OCI-LY7 (cell line): Measurements from ENCODE around the gene ADISSP. TPM values are rescaled to one million over a fixed set of nuclear protein-coding genes. Genes with fewer than 3 reads are reported as not detected.

Source experiments
- BruUV-seq: library from RNA; stranded (reverse); fragments of 400-500 nt; replicated peaks from 2 replicates; lab custom pipeline; 2021; lab: Mats Ljungman, UMichigan
- CTCF ChIA-PET: fragments of 300-600 bp; sonication (Branson Sonifier 250); formaldehyde crosslinking; loops from one replicate; lab custom pipeline; 2022; ENCODE audit warnings: antibody characterized with exemption; ENCODE audit not compliant: unreplicated experiment; lab: Charles Lee
- POLR2A ChIA-PET: fragments of 300-600 bp; sonication (Branson Sonifier 250); formaldehyde crosslinking; loops from one replicate; lab custom pipeline; 2022; ENCODE audit warnings: antibody characterized with exemption; lab: Charles Lee
- DNase-seq: peaks from one replicate; pipeline ENCODE4 v3.0.0-alpha.2; 2015; ENCODE audit warnings: low spot score
- H2AFZ ChIP-seq: fragments of 200-600 bp; sonication (generic), shearing (Covaris generic); 2 replicates; pipeline ENCODE4 v1.6.1; 2014; ENCODE audit warnings: mild to moderate bottlenecking, antibody characterized with exemption, low read length, moderate library complexity
- H3K27ac ChIP-seq: fragments of 200-600 bp; sonication (generic); 2 replicates; pipeline ENCODE4 v1.5.1; 2014; ENCODE audit warnings: mixed run types, low read depth, mild to moderate bottlenecking, moderate library complexity, low read length, inconsistent platforms; ENCODE audit not compliant: poor library complexity, severe bottlenecking
- H3K36me3 ChIP-seq: fragments of 200-600 bp; sonication (generic); 2 replicates; pipeline ENCODE4 v1.6.1; 2014; ENCODE audit warnings: mild to moderate bottlenecking, antibody characterized with exemption, low read length, moderate library complexity, mixed read lengths; ENCODE audit not compliant: insufficient read depth
- H3K4me1 ChIP-seq: fragments of 200-600 bp; sonication (generic); 2 replicates; pipeline ENCODE4 v1.5.1; 2014; ENCODE audit warnings: mild to moderate bottlenecking, low read length; ENCODE audit not compliant: insufficient read depth, poor library complexity, severe bottlenecking
- H3K4me2 ChIP-seq: fragments of 200-600 bp; sonication (generic); 2 replicates; pipeline ENCODE4 v1.6.1; 2014; ENCODE audit warnings: mild to moderate bottlenecking, low read length
- H3K4me3 ChIP-seq: fragments of 200-600 bp; sonication (generic); 2 replicates; pipeline ENCODE4 v1.5.1; 2014; ENCODE audit warnings: mild to moderate bottlenecking, low read depth, low read length; ENCODE audit not compliant: poor library complexity, severe bottlenecking
- H3K79me2 ChIP-seq: fragments of 200-600 bp; sonication (generic); 2 replicates; pipeline ENCODE4 v1.6.1; 2016; ENCODE audit warnings: low read depth, mild to moderate bottlenecking, low read length, moderate library complexity, mixed read lengths; ENCODE audit not compliant: insufficient read depth
- H3K9me2 ChIP-seq: fragments of 200-600 bp; sonication (generic); 2 replicates; pipeline ENCODE4 v1.6.1; 2016; ENCODE audit warnings: mild to moderate bottlenecking, low read length, mixed read lengths; ENCODE audit not compliant: insufficient read depth
- H3K9me3 ChIP-seq: fragments of 200-600 bp; sonication (generic); 2 replicates; pipeline ENCODE4 v1.6.1; 2014; ENCODE audit warnings: mild to moderate bottlenecking, mixed run types, low read length, mixed read lengths
- H4K20me1 ChIP-seq: fragments of 200-600 bp; sonication (generic); 2 replicates; pipeline ENCODE4 v1.6.1; 2014; ENCODE audit warnings: mild to moderate bottlenecking, antibody characterized with exemption, low read length, moderate library complexity, mixed read lengths; ENCODE audit not compliant: insufficient read depth
- EZH2phosphoT487 ChIP-seq: fragments of 200-600 bp; sonication (generic); IDR thresholded peaks from 2 replicates; pipeline ENCODE4 v1.6.1; 2018; ENCODE audit warnings: low read depth, borderline replicate concordance, mild to moderate bottlenecking, mixed run types, antibody characterized with exemption, low read length, moderate library complexity, mixed read lengths
- intact Hi-C: fragments of 100-400 bp; cut with micrococcal nuclease; formaldehyde crosslinking; loops from one replicate; pipeline ENCODE4 v1.10.0; 2022; ENCODE audit not compliant: unreplicated experiment
- total RNA-seq, 2 experiments: library from RNA; depleted of rRNA in 1 of 2; stranded (reverse); fragments of >200 nt in 1 of 2; shearing (Covaris generic) in 1 of 2; gene quantifications; 2 replicates each; pipeline ENCODE4 v1.2.3, GENCODE V29; 2014 to 2022
- TF ChIP-seq, protein P1 (sequence below): fragments of 200-600 bp; sonication (generic); conservative IDR thresholded peaks from 2 replicates; pipeline ENCODE4 v1.5.1; 2014; ENCODE audit warnings: mild to moderate bottlenecking, antibody characterized with exemption, low read length, moderate library complexity, mixed read lengths

ADISSP gene
- total RNA-seq, 2 experiments from 2014 or later = 64.4 to 66.7 TPM

DNA sequence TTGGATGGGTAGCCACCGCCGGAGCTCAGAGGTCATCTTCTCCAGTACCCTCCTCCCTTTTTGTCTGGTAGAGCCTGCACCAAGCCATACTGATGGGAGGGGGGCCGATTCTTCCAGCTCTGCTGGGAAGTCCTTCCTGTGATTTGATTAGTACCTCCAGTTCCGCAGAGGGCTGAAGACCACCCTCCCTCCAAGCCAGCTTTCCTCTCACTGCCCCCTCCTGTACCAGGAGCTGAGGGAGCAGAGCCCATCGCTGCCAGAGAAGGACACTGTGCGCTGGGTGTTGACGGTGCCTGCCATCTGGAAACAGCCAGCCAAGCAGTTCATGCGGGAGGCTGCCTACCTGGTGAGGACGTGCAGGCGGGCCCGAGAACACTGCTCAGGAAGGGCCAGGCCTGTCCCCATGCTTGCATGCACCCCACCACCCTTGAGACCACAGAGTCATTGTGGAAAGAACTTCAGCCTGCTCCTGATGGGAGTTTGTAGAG, 21.8 kb downstream of the ADISSP start:
- no peak overlapping the region for H3K27ac ChIP-seq
- peak overlapping the region; percentile 47; the same call in 1 of the 2 replicates for H3K4me2 ChIP-seq
- no peaks in the 10 kb centered on the region; the same call in 1 of the 2 replicates for H3K36me3 ChIP-seq
- no peaks in the 10 kb centered on the region for H3K79me2 ChIP-seq
- H3K9me3 ChIP-seq = no peaks in the 10 kb centered on the region
- CTCF ChIA-PET = interaction anchor here (0.6 to 1.0 kb wide), 2 partner anchors 8 to 19 kb away, joined by 3 to 11 read pairs; no protein-coding TSS in a partner anchor
- no peaks in the 10 kb centered on the region for H3K4me1 ChIP-seq
- H4K20me1 ChIP-seq = no peaks in the 10 kb centered on the region
- no peak overlapping the region for H3K4me3 ChIP-seq
- no peaks in the 10 kb centered on the region for H3K9me2 ChIP-seq
- H2AFZ ChIP-seq = no peak overlapping the region
- POLR2A ChIA-PET = interaction anchor here (1.1 kb wide), 1 partner anchor 12 kb away, joined by 3 read pairs; no protein-coding TSS in a partner anchor
- intact Hi-C loops = no loop called here
- DNase-seq = no peak
- no TSS peak for BruUV-seq
- TF ChIP-seq EZH2phosphoT487 = no peak
- TF ChIP-seq, protein P1, sequence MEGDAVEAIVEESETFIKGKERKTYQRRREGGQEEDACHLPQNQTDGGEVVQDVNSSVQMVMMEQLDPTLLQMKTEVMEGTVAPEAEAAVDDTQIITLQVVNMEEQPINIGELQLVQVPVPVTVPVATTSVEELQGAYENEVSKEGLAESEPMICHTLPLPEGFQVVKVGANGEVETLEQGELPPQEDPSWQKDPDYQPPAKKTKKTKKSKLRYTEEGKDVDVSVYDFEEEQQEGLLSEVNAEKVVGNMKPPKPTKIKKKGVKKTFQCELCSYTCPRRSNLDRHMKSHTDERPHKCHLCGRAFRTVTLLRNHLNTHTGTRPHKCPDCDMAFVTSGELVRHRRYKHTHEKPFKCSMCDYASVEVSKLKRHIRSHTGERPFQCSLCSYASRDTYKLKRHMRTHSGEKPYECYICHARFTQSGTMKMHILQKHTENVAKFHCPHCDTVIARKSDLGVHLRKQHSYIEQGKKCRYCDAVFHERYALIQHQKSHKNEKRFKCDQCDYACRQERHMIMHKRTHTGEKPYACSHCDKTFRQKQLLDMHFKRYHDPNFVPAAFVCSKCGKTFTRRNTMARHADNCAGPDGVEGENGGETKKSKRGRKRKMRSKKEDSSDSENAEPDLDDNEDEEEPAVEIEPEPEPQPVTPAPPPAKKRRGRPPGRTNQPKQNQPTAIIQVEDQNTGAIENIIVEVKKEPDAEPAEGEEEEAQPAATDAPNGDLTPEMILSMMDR = no peak

DNA sequence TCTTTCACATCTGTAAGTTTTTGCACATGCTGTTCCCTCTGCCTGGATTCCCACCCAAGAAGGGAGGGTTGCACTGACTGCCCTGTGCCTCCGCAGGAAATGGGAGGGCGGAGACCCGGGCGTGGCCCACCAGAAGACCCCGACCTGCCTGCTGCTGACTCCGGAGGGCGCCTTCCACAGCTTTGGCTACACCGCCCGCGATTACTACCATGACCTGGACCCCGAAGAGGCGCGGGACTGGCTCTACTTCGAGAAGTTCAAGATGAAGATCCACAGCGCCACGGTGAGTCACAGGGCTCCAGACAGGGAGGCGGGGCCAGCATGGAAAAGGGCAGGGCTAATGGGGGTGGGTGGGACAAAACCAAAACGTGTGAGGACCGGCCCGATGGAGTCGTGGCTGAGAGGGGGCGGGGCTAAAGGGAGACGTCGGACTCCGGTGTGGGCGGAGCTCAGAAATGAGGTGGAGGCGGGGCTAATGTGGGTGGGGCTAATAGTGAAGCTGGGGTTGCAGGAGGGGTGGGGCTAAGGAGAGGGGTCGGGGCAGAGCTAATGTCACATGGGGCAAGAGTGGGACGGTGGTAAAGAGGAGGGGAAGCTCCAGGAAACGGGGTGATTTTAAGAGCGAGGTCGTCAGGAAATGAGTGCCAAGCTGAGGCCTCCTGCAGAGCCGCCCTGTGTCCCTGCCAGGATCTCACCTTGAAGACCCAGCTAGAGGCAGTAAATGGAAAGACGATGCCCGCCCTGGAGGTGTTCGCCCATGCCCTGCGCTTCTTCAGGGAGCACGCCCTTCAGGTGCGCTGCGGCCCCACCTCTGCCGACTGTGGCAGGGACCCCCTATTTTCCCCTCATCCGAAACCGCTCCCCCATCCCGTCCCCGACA, 22.5 kb downstream of the ADISSP start:
- TF ChIP-seq, protein P1 = no peak; the same call in 1 of the 2 replicates
- Histone ChIP-seq H3K4me3 (peak overlapping the region; percentile 47), H3K27ac (no peak overlapping the region), H3K9me3 (no peaks in the 10 kb centered on the region), H3K9me2 (no peaks in the 10 kb centered on the region), H2AFZ (peak overlapping the region; percentile 8; the same call in 1 of the 2 replicates), H3K4me1 (no peaks in the 10 kb centered on the region), H3K36me3 (no peaks in the 10 kb centered on the region), H3K79me2 (no peaks in the 10 kb centered on the region), H3K4me2 (peak overlapping the region; percentile 47), H4K20me1 (no peaks in the 10 kb centered on the region)
- ChIA-PET POLR2A (interaction anchor here (0.5 to 1.1 kb wide), 4 partner anchors 12 to 320 kb away, joined by 3 read pairs; no protein-coding TSS in a partner anchor), CTCF (interaction anchor here (0.6 to 1.0 kb wide), 4 partner anchors 8 to 797 kb away, joined by 3 to 11 read pairs (median 7); no protein-coding TSS in a partner anchor)
- intact Hi-C loops = no loop called here
- no TSS peak for BruUV-seq
- peak; percentile 87 for DNase-seq
